Neutrophil (primary cell): Measurements from ENCODE around the gene SLC6A11.

Experiments
- H3K27ac ChIP-seq: fragments of 200-600 bp; sonication (generic); 2 replicates; pipeline ENCODE4 v1.5.1; 2016; ENCODE audit warnings: mild to moderate bottlenecking, moderate library complexity
- H3K27me3 ChIP-seq: fragments of 200-600 bp; sonication (generic); 2 replicates; pipeline ENCODE4 v1.6.0; 2016; ENCODE audit warnings: mild to moderate bottlenecking
- H3K36me3 ChIP-seq: fragments of 200-600 bp; sonication (generic); 2 replicates; pipeline ENCODE4 v1.5.1; 2017
- H3K4me1 ChIP-seq, 2 experiments: fragments of 200-600 bp in 1 of 2; sonication (generic) in 1 of 2; 1 replicate in 1 of 2; 2 replicates in 1 of 2; pipeline versions ENCODE4 v1.5.1 to v1.6.1; 2013 to 2016; ENCODE audit warnings: low read depth in 1 of 2, low read length in 1 of 2, mild to moderate bottlenecking in 1 of 2, moderate library complexity in 1 of 2; ENCODE audit not compliant: control insufficient read depth in 1 of 2, insufficient read depth in 1 of 2
- H3K4me3 ChIP-seq, 2 experiments: fragments of 200-600 bp in 1 of 2; sonication (generic) in 1 of 2; 1 replicate in 1 of 2; 2 replicates in 1 of 2; pipeline ENCODE4 v1.5.1; 2013 to 2016; ENCODE audit warnings: low read depth in 1 of 2, low read length in 1 of 2, mild to moderate bottlenecking in 1 of 2, moderate library complexity in 1 of 2
- H3K9me3 ChIP-seq: fragments of 200-600 bp; sonication (generic); 2 replicates; pipeline ENCODE4 v1.5.1; 2016
- CTCF ChIP-seq: fragments of 200-600 bp; sonication (generic); IDR thresholded peaks from 2 replicates; pipeline ENCODE4 v1.5.1; 2016; ENCODE audit warnings: antibody characterized with exemption

The SLC6A11 gene

GRCh38 chr3:10848261-10848660 lies 32.2 kb downstream of the SLC6A11 start:
- H3K9me3 ChIP-seq = no peaks in the 10 kb centered on the region
- H3K27ac ChIP-seq = no peak overlapping the region
- H3K4me3 ChIP-seq = no peak overlapping the region
- no peaks in the 10 kb centered on the region for H3K36me3 ChIP-seq
- peaks cover 5 to 6% of the 10 kb centered on the region in 2 experiments for H3K4me1 ChIP-seq
- TF ChIP-seq CTCF = no peak
- no peaks in the 10 kb centered on the region for H3K27me3 ChIP-seq

- H3K36me3 ChIP-seq = no peaks in the 10 kb centered on the region
- TF ChIP-seq CTCF = no peak
- H3K27ac ChIP-seq = no peak overlapping the region
- no peaks in the 10 kb centered on the region for H3K4me1 ChIP-seq
- no peak overlapping the region for H3K4me3 ChIP-seq
- H3K27me3 ChIP-seq = no peaks in the 10 kb centered on the region
- no peaks in the 10 kb centered on the region for H3K9me3 ChIP-seq
These were observed 36.2 kb downstream of the SLC6A11 start for GRCh38 chr3:10852066-10852808.

- H3K4me3 ChIP-seq = no peak overlapping the region
- TF ChIP-seq CTCF = no peak
- H3K36me3 ChIP-seq = no peaks in the 10 kb centered on the region
- H3K27ac ChIP-seq = no peak overlapping the region
- no peaks in the 10 kb centered on the region for H3K27me3 ChIP-seq
- no peaks in the 10 kb centered on the region for H3K4me1 ChIP-seq
- H3K9me3 ChIP-seq = no peaks in the 10 kb centered on the region
These were observed 39.2 kb downstream of the SLC6A11 start for GRCh38 chr3:10855083-10855870.

- TF ChIP-seq CTCF = no peak
- Histone ChIP-seq H3K9me3 (no peaks in the 10 kb centered on the region), H3K27me3 (no peaks in the 10 kb centered on the region), H3K27ac (no peak overlapping the region), H3K4me1 (no peaks in the 10 kb centered on the region), H3K36me3 (no peaks in the 10 kb centered on the region), H3K4me3 (no peak overlapping the region)
These were observed 40.0 kb downstream of the SLC6A11 start for GRCh38 chr3:10855871-10856662.

GRCh38 chr3:10857235-10857634 lies 41.2 kb downstream of the SLC6A11 start:
- Histone ChIP-seq H3K4me1 (no peaks in the 10 kb centered on the region), H3K4me3 (no peak overlapping the region), H3K9me3 (no peaks in the 10 kb centered on the region), H3K27ac (no peak overlapping the region), H3K36me3 (no peaks in the 10 kb centered on the region), H3K27me3 (no peaks in the 10 kb centered on the region)
- no peak for TF ChIP-seq CTCF
